ENCODE measurements around the gene B4GALNT1.

- TF ChIP-seq CBX3 (IDR thresholded peaks at IDR 0.05; ENCODE audit: borderline replicate concordance, low read depth): no peak
- TF ChIP-seq EGR1 (IDR thresholded peaks at IDR 0.05; ENCODE audit: borderline replicate concordance in 1 of 2, low read depth in 2 of 2, low read length in 2 of 2): no peak
- TF ChIP-seq ZZZ3 (IDR thresholded peaks at IDR 0.05; ENCODE audit: control insufficient read depth, insufficient read length, low read depth): no peak
- no peak for TF ChIP-seq CTCF (IDR thresholded peaks at IDR 0.05 in 2 of 3, conservative IDR thresholded peaks at IDR 0.05 in 1 of 3; ENCODE audit: control insufficient read depth in 2 of 3, extremely low read depth in 1 of 3, insufficient read depth in 1 of 3, low read depth in 3 of 3, low read length in 3 of 3)
- no peak for TF ChIP-seq JUND (IDR thresholded peaks at IDR 0.05; ENCODE audit: low read depth, low read length)
- TF ChIP-seq SIN3A (IDR thresholded peaks at IDR 0.05; ENCODE audit: low read depth, low read length): no peak
- no peak for TF ChIP-seq BRCA1 (IDR thresholded peaks at IDR 0.05; ENCODE audit: low read depth, low read length)
Observed at GRCh38 chr12:57605811-57606311, 27.1 kb downstream of the B4GALNT1 start.
